Activated gamma-delta T cell treated with Interleukin-2 at 50 U/mL for 16 hours (primary cell): ENCODE results near the gene LPP.

Source experiments
- DNase-seq: peaks from one replicate; pipeline ENCODE4 v3.0.0-alpha.2; 2020

Gene LPP

DNA sequence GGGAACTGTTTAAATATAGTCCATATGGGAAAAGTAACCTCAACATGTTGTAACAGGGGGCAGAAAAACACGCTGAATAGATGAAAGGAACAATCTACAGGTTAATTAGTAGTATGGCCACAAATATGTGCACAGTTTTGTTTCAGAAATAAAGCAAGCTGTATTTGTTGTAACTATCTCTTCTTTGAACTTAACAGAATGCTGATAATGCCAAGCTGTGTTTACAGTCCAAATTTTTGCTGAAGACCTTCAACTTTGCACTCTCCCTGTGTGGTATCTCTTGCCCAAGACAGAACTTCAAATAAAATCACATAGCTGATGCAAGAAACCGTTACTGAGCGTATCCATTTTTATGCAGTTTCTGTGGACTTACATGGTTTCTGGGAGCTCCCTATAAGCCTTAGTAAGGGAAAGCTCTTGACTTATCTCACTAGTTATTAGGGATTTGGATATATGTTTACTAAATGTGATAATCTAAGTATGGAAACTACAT, 592.4 kb downstream of the LPP start:
- DNase-seq = no peak

DNA sequence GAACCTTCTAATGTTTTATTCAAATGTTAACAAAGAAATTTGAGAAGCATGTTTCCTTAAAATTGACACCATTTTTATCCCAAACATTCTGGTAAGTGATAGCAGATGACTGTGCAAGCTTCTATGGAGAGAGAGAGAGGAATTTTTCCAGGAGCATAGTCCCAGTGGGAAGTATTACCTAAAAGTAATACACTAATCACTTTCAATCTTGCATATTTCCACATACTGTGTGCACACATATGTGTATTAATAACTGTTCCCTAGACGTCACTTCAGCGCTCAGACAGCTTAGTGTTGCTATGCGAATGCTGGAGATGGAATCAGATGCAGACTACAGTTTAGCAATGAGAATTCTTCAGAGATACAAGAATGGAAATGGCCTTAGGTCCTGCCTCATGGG, 593.5 kb downstream of the LPP start:
- no peak for DNase-seq

DNA sequence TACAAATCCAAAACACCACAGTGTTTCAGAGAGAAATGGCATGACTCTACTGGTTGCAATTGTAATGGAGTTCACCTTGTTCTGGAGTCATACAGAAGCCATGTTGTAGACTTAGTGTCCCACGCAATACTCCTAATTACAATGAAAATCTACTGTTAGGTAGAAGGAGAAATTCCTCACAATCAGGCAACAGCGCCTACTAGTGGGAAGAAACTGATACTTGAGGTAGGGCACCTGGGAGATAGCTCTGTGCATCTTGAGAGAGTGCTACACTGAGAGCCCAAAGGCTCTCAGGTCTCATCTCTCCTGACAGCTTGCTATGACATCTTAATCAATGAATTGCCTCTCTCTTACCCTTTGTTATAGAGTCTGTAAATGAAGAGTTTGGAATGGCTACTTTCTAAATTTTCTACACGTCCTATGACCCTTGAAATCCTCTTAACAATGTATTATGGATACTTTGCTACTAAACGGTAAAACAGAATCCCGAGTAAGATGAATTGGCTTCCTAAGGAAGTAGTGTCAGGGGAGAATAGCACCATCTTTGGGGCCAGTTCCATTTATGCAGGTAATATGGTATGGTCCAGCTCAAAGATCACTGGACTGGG, 595.2 kb downstream of the LPP start:
- peak; percentile 54 for DNase-seq

DNA sequence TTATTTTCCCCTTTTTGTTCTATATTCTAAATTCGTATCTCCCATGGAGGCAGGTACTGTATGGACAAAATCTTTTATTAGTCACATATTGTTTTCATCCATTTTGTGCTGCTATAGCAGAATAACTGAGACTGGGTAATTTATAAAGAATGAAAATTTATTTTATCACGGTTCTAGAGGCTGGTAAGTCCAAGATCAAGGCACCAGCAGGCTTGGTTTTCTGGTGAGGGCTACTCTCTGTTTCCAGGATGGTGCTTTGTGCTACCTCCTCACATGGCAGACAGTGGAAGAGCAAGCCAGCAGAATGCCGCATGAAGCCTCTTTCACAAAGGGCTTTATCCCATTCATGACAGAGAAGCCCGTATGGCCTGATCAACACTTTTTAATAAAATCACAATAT, 595.9 kb downstream of the LPP start:
- DNase-seq = no peak

DNA sequence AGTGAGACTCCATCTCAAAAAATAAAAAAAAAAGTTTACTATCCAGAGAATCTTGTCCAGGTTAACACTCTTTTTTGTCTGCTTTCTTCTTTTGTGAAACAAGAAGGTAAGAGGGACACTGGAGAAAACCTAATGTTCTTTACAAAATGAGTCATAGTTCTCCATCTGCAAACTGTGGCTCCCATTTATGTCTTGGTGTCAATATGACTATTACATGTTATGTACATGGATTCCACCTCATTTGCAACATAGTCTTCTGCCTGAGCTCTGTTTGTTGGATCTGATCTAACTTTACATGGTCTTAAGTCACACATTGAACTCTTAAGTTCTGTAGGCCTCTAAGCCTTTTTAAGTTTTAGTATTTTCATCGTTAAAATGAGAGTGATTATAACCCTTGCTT, 596.7 kb downstream of the LPP start:
- DNase-seq = no peak

DNA sequence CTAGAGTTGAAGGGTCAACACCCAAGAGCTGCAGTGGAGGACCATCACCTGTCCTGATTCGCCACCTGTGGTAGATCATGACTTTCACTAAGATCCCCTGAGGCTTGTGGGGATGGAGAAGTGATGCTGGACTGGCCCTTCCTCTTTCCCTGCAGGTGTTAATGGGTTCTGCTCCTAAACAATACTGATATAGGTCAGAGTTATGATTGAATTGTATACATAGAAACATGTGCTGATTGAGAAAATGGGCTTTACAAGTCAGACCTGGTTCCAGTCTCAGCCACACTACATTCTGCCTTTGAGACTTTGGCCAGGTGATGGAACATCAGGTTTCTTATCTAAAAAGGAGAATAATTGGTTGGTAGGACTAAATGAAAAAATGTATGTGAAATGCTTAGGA, 598.9 kb downstream of the LPP start:
- no peak for DNase-seq

DNA sequence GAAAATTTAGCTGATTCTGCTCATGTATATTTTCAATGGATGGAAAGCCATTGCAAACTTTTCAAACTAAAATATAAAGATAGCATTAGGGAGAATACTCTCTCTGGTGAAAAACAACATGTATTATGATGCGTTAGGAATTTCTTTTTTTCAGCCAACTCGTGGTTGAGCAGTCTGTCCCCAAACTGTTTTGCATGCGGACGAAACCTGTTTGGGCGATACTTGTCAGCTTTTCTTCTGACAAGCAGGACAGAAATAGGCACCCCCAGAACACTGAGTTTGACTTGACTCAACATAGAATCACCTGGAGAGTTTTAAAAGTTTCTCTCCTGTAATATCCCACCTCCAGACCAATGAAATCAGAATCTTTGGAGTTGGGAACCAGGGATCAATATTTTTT, 600.3 kb downstream of the LPP start:
- no peak for DNase-seq

DNA sequence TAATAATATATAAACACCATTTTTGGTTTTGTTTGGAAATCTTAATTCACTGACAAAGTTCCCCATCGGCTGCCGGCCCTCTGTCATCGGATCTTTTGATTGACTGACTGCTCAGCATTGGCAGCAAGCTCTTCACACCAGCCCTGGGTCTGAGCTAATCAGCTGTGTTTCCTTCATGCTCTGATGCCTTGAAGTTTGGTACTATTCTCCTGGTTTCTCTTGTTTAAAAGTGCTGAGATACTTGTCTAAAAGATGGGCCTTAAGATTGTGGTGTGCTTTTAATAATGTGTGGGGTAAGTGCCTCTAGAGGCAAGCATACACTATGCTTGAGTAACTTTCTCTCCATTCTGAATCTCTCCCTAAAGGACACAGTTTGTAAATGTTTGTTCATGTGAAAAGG, 602.3 kb downstream of the LPP start:
- DNase-seq = no peak

DNA sequence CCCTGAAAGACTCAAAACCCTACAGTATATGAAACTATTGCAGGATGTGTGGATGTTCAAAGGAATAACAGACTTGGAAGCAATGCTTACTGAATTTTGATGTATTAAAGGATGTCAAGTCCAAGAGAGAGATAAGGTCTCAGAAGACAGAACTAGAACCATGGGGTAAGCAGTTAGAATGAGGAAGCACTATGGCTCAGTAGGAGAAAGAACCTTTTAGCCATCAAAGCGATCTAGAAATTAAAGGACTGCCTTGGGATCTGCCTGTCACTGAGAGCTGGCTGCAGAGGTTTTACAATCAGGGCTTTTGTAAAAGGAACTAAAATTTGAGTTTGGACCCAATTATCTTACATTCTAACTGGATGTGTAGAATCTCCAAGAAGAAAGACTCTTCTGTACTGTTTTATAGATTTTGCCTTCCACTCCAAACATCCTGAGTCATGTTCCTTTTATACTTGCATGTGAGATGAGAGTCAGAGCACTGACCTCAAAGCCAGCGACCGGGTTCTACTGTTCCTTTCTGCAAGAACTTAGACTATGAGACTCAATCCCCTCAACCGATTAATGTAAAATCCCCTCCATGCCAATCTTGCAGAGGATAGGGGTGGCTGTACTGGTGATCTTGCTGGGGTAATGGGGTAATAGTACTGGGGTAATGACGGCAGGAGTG, 605.5 kb downstream of the LPP start:
- DNase-seq = no peak

DNA sequence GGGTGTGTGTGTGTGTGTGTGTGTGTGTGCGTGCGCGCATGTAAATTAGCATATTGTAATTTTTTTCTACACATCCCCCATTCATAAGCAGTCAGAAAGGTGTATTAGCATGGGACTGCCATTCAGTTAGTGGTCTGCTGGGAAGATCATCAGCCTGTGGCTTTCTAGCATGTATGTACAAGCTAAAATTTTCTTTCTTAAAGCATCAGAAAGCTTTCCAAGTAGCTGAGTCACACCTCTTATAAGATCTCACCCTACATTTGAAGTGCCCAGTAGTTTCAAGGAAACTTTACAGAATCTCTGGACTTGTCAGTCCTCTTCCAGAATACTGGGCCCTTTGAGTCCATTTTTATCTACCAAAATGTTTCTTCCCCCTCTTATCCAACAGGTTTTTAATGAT, 606.5 kb downstream of the LPP start:
- no peak for DNase-seq

DNA sequence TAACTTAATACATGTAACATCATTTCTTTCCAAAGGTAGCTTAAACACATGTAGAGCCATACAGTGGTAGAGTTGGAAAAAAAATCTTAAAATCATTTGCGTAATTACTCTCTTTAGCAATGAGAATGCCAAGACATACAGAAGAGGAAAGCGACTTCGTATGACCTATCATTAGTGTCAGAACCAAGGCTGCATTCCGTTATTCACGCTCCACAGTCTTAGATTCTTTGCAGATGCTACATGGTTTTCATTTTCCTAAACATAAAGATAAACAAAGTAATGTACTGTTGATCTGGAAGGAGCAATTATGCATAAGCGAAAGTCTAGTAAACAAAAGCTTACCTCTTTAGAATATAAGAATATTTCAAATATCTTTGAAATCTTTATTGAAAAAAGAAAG, 607.5 kb downstream of the LPP start:
- DNase-seq = no peak

DNA sequence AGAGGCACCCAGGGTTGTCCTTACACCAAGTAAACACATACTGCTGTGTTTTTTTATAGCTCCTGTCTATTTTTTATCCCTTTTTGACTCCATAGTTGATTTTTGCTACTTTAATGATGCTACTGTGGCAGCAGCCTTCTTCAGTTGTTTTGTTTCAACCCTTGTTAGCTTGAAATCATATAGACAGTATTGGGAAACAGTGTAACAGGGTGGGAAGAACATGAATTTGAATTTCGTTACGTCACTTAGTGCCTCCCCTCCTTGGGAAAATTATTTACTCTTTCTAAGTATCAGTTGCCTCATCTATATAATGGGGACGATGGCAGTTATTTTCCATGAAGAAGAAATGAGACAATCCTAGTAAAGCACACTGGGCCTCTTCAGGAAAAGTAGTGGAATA, 608.0 kb downstream of the LPP start:
- DNase-seq = no peak

DNA sequence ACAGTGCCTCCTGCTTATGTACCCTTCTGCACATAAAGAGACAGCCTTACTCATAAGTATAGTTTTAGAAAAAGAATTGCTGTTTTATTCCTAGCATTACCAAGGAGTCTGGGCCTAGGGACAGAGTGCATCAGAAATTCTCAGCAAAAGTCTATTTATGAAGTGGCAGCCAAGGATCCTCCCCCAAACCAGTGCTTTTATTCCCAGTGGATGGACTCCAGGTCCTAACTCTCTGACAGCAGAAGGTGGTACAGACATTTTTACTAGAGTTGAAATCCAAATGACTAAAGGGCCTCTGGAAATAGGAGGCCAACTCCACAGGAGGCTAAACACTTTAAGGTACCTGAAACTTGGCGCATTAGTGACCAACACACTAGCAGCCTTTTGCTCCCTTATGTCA, 610.7 kb downstream of the LPP start:
- DNase-seq = no peak

DNA sequence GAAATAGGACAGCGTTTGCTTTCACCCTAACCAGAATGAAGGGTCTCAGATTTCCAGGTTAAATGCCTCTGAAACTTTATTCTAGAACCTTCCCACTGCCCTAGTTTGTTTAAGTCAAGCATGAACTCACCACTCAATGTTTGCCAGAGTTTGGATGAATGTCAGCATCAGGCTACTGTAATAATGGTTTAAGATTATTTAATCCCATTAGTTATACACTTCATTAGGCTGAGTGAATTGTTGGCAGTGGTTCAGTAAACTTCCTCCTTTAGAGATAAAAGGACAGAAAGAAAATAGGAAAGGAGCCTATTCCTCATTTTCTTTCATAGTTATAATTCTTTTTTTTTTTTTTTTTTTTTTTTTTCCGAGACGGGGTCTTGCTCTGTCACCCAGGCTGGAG, 615.9 kb downstream of the LPP start:
- no peak for DNase-seq

DNA sequence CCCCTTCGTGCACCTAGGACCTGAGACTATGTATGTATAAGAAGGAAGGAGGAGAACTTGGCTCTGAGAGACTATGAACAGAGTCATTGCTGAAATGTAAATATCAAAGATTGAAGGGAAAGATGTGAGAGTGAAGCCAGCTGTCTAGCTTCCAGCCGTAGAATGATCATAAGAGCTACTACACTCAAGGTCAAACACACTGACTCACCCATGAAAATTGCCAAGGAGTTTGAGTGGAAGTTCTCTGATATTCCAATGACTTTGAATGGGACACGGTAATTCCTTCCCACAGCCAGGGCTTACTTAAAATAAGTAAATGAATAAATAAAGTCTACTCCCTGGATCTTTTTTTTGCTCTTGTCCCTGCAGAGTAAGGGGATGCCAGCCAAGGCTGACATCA, 618.9 kb downstream of the LPP start:
- no peak for DNase-seq

DNA sequence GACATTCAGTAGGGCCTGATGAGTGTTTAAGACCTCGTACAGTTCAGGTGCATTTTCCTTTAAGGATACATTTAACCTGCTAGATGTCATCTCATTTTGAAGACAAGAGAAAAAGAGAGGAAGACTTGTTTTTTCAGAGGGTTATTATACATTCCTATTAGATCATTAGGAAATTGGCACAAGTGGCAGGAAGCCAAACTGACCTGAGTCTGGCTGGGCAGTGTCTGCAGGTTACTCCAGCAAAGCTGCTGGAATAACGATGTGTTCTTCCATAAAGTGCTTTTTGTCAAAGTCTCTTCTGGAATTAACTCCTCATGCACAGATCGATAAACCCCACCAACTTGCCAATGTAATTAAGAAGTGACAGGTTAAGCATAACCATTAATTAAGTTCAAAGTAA, 621.5 kb downstream of the LPP start:
- no peak for DNase-seq

DNA sequence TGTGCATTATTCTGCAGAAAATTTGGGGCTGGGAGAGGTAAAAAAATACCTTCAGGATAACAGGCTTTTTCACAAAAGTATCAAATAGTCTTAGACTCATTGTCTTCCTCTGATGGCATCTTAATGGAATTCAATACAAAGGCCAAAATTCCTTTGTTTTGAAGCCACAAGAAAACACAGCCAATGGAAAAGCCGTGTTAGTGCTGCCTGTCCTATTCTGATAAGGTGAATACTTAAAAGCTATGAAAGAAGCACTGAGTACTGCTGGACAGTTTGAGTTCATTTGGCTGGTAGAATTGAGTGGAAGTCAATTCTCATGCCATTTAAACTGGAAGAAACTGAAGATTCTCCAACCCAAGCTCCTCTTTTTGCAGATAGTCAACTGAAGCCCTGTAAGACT, 622.5 kb downstream of the LPP start:
- no peak for DNase-seq

DNA sequence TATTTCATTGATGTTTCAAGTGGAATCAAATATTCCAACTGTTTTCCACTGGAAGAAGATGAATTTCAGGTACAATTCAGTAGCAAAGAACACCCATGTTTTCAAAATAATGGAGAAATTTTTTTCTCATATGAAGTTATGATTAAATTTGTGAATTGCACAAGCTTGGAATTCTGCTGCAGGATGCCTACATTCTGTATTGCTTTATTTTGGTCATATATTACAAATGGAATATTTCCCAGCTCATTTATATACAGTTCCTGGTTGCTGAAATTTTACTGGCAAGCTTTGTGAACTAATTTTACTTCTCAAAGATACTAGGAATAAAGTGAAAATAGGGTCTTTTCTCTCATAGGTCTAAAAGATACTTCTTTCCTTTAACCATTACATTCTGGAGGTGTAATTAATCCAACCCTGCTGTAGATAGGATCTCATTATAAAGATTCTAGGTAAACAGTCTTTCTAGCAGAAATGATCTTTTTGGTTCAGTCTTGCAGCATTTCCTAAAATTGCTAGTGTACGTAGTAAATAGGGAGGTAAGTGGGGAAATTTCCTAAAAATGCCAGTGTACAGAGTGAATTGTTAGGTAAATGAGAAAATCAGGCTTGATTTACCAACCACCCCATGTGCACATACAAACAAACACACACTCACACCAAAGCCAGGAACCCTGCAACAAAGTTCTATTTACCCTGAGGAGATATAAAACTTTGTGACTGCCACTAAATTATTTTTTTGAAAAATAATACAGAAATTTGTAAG, 624.3 kb downstream of the LPP start:
- no peak for DNase-seq

DNA sequence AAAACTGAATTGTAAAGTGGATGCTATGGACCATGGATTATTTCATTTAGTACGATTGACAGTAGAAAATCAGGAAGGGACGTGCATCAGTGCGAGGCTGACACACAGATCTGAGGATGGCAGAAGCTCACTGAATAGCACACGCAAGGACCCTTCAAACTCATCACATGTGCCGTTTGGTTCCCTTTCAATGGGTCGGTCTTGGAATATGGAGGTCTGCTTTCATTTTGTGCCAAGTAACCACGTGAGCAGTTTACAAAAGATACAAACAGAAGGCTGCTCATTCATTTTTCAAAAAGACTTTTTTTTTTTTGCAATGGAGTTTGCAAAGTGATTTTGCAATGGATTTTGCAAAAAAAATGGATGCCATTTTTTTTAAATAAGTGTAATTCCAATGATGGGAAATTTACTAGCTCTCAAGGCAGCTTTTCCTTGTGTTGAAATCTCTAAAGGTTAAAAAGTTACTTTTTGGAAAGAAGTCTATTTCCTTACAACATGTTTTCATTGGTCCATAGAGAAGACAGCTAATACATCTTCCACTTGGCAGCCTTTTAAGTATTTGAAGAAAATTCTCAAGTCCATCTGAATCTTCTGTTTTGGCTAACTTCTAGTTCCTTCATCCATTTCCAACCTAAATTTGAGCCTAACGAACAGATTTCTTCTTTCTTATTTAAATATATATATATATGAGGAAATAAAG, 625.5 kb downstream of the LPP start:
- no peak for DNase-seq

DNA sequence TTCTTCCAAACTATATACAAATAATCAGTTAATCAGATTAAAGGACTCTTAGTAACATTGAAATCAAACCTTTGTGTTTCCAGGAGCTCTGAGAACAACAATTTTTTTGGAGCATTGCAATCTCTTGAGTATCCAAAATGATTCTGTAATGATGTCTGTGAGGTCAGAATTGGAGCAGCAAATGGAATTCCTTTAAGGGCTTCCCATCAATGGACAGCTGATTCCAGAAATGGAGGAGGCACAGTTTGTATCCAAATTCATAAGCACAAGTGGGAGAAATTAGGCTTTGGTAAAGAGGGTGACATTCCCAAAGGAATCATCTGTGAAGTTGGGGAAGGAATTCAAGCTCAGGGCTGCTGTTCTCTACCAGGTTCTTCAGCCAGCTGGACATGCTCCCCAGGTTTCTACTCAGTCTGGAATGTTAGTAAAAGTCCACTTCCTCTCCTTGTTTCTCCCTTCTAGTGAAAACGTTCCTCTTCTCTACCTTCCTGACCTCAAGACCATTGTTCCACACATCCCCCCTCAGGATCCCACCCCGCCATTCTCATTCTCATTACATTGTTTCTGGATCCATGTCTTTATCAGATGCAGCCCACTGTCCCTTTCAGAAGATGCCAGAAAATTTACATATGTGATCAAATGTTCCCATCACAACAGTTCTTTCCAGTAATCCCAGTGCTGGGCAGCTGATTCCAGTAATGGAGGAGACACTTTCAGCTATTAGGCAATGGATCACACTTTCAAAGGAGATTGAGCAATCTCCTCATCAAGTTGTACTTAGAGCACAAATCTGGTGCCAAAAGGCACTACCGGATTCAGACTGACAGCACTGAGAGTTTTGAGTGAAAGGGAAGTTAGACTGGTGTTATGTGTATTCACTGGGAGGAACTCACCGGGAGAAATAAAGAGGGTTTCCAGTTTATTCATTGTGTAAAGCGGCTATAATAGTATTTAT, 626.5 kb downstream of the LPP start:
- no peak for DNase-seq

DNA sequence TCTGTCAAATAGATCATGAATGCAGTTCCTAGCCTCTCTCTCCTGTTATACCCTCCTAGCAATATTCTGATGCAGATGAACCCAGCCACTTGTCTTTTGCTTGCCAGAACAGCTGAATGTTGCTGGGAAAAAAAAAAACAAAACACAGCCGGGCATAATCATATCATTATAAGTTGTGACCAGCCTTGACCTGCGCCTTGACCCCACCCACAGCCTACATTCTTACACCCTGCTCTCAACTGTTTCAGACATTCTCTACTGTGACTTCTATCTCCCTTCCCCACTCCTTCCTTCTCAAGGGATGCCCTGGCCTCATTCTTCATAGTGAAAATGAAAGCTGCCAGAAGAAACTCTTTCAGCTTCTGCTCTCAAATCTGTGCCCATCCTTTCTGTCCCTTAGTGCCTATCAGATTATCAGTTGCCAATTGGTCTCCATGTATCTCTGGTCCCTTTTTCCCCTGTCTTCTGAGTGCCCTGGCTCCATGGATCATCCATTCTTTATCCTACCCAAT, 628.7 kb downstream of the LPP start:
- DNase-seq = no peak

DNA sequence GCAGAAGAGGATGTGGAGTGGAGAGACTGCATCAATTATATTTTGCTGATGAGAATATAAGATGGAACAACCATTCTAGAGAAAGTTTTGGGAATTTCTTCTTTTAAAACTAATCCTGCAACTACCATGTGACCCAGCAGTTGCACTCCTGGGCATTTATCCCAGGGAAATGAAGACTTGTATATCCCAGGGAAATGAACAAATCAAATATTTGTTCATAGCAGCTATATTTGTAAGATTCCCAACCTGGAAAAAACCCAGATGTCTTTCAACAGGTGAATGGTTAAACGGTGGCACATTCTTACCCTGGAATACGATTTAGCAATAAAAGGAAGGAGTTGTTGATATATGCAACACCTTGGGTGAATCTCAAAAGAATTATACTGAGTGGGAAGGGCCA, 632.5 kb downstream of the LPP start:
- DNase-seq = no peak
